Inflammatory macrophage treated with lipopolysaccharide for 1 hour (primary cell): Measurements from ENCODE around the gene TXK.
"Not testable (repeated sequence)": the region's sequence is repeated elsewhere in the genome, so short reads cannot be mapped to it uniquely, and the experiment has no call there.

Experiments
- DNase-seq, 2 donors: peaks; one replicate each; pipeline ENCODE4 v3.0.0-alpha.2; 2020 to 2022

Gene TXK

DNA sequence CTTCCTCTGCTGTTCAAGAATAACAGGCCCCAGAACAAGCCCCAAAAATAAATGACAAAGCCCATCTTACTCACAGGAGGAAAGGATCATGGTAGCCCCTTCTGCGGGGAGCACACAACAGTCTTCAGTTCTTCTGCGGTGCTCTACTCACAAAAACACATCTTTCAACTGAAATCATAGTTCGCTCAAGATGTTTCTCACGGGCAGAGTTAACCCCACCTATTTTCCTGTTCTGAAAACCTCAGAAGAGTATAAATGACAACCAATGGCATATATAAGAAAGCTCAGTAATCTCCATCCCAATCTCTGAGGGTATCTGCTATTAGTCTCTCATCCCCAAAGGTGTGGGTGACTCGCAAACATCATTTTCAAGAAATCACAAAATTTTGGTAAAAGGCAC is at the start of gene TXK:
TXK (minus strand) TSS at position 170 of the 400 bp plus-strand sequence; CDS start at position 90, 80 bp downstream.
- no peak for DNase-seq

- DNase-seq: no peak
Observed at GRCh38 chr4:48180234-48180633, 46.2 kb upstream of the TXK start.

DNA sequence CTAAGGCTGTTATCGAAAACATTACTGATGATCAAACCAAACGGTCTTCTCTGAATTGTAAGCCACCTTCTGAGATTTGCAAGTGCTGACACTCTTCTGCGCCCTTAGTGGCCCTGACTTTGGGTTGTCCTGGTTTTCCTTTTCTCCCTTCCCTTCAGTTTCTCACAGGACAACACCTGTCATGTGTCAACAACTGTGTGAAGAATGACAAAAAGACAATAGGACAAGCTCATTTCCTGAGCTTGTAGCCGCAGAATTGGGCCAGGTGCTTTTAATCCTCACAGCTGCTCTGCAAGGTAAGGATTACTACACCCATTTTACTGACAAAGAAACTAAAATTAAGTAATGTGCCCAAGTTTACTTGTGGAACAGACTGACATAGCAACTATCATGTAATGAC is 44.9 kb upstream of the TXK start:
- DNase-seq: no peak

GRCh38 chr4:48175806-48176205 is 41.8 kb upstream of the TXK start:
- DNase-seq: no peak

- DNase-seq: no peak
Observed at GRCh38 chr4:48175328-48175727, 41.3 kb upstream of the TXK start.

DNA sequence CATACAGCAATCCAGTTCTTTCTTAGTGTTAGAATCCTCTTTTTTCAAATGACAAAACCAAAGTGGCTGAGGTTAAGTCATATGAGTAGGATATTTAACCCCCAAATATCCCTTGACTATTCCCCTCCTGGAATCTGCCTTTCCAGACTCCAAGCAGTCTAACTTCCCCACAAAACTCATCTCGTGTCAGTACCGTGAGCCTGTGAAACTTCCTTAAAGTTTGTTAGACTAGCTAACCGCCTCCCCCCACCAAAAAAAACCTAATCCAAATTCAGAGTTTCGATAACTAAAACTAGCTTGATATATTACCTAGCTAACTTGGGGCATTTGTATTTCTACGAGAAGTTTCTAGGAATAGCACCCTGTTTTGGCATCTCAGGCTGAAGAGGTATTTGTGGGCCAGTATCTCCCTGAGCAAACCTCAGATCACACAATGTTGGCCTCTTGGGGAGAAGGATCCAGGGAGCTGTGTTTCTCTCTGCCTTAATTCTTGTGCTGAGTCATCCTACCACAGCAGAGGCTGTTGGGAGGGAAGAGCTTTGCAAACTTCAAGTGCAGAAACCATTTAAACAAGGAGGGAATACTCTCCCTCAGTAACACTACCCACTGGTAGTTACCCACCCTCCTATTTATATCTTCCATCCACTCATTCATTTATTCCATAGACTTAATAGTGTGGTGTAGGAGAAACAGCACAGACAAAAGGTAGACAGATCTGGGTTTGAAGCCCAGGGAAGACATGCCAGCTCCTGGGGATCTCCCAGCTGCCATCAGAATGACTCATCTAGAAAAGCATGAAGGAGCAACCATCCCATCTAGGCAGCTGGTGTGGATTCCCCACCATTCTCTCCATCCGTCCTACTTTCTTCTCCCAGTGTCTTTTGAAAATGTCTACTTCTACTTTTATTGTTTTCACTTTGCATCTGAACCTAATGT is 39.3 kb upstream of the TXK start:
- peak; percentile 16 to 56 for DNase-seq

- peak in 1 of 2 donors; percentile 46 for DNase-seq
Observed at GRCh38 chr4:48172651-48173050, 38.6 kb upstream of the TXK start.

GRCh38 chr4:48169636-48170035 is 35.6 kb upstream of the TXK start:
- DNase-seq: no peak

GRCh38 chr4:48167538-48168263 is 33.7 kb upstream of the TXK start:
- no peak for DNase-seq

GRCh38 chr4:48164561-48164960 is 30.5 kb upstream of the TXK start:
- not testable (repeated sequence) for DNase-seq

DNA sequence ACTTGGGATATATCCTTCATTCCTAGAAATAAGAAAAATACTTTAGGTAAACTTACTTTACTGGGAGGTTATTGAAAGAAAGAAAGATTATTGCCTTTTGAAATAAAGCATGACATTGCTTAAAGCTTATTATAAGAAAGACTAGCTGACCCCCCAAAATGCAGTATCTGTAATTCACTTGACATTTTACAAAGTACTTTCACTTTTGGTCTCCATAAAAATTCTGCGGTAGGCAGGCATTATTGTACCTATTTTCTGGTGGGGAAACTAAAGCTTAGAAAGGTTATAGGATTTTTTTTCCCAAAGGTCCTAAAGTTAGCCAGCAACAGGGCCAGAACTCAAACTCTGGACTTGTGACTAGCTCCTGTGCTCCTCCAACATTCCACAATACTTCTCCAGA is 29.7 kb upstream of the TXK start:
- no peak for DNase-seq

GRCh38 chr4:48162162-48162561 is 28.1 kb upstream of the TXK start:
- DNase-seq: peak; percentile 40 to 90

DNA sequence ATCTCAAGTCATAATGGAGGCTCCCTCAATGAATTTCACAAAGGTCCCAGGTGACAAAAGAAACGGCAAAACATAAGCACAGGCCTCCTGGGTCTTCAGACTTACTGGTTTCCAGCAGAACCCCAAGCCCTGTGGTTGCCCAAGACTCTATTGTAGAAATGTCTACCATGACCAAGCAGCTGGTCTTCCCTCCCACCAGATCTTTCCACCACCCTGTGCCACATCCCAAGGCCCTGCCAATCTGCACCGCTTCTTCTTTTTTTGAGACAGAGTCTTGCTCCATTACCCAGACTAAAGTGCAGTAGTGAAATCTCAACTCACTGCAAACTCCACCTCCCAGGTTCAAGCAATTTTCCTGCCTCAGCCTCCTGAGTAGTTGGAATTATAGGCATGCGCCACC is 23.2 kb upstream of the TXK start:
- peak in 1 of 2 donors; percentile 24 for DNase-seq

GRCh38 chr4:48156423-48156822 is 22.4 kb upstream of the TXK start:
- DNase-seq: no peak

DNA sequence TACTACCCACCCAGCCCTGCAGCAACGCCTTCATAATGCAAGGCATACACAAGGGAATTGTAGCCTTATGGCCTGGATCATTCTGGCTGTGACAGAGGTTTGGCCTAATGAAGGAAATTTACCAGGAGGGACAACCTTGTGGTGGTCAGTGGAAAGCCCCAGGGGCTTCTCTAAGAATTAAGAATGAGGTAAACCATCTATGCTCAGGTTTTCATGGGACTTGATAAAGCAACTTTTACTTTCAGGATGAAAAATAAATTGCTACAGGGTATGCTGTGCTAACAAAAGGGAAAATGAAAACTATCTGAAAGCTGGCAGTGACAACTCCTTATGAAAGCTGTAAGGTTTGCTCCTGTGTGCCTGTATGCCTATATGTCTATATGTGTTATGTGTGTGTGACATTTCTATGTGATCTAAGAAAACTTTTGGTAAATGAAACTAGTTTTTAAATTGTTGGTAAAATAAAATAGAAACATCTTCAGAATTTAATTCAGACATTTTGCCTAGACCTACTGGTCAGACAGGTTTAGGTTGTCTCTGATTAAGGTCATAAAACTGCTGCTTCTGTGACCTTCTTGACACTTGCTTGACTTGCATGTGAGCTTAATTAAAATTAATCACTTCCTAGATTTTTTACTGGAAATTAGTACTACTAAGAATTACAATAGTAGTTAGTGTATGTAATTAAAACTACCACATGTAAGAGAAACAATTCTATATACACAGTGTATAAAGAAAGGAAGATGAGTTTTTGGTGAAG is 19.9 kb upstream of the TXK start:
- no peak for DNase-seq

- no peak for DNase-seq
Observed at GRCh38 chr4:48152259-48152658, 18.2 kb upstream of the TXK start.

- DNase-seq: no peak
Observed at GRCh38 chr4:48149827-48150370, 15.8 kb upstream of the TXK start.

DNA sequence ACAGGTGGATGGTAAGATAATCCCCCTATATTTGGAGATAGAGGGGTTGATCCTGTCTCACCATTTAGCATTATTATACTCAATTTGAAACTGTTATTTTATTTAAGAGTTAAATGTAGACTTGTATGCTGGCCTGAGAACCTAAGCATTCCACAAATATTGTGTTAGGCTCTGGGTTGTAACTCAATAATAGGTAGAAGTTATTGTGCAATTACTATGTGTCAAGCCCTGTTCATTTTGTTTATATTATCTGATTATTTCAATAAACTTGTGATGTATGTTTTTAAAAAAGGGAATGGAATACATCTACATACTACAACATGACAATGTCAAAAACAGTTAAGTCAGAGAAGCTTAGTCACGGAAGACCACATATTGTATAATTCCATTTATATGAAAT is 13.6 kb upstream of the TXK start:
- DNase-seq: no peak

- peak; percentile 11 to 63 for DNase-seq
Observed at GRCh38 chr4:48141048-48141447, 7.0 kb upstream of the TXK start.

DNA sequence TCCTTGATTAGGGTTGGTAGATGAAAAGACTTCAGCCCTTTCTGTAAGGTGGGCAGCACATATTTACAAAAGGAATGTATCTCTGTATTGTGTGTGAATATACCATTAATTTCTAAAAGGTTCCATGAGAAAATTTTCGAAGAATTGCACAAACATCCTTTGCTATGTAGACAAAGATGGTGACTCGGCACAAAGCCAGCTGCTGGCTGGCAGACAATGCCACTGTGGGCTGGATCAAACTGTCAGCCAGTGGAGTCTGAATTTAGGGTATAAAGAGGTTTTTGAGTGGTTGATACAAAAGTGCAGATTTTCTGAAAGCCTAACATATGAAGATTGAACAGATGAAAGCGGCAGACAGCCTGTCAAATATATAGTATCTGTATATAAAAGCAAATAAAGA is 5.6 kb upstream of the TXK start:
- no peak for DNase-seq

DNA sequence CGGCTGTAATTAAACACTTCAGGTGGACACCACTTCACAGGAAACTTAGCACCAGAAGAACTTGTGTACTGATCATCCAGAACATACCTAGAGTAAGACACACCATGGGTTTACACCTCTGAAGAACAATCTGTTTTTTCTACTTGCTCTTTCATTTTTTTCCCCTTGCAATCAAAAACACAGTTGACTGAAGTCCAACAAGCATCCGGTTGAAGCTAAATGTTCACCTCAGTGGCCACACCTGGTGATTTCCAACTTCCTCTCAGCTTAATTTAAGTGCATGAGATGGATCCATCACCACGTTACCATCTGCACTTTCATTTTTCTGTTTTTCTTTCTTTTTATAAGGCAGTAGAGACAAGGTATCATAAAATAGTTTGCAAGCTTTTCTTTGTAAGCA is 4.9 kb upstream of the TXK start:
- DNase-seq: no peak

- DNase-seq: no peak
Observed at GRCh38 chr4:48138511-48138910, 4.5 kb upstream of the TXK start.

DNA sequence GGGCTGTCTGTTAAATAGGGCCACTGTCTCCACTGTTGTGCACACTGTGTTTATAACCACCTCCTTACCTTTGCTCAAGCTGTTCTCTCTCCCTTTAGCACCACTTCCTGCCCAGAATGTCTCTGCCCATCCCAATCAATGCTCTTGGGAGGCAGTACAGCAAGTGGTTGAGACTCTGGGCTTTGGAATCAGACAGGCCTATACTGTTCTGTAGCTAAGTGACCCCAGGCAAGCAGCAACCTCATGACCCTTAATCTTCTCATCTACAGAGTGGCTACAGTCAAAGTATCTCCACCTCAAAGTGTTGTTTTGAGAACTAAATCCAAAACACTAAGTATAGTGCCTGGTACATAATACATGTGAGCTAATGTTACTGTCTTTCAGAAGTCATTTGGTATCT is 3.8 kb upstream of the TXK start:
- DNase-seq: no peak
